Nephron (organoid): ENCODE results near the gene NHLH1.

ENCODE experiments used
- H3K27ac Mint-ChIP-seq, 3 experiments: 2 replicates each; pipeline ENCODE4 v1.8.0; 2020; ENCODE audit warnings: mixed read lengths in 3 of 3, mild to moderate bottlenecking in 2 of 3, moderate library complexity in 1 of 3
- H3K27me3 Mint-ChIP-seq: 2 replicates; pipeline ENCODE4 v1.8.0; 2021; ENCODE audit warnings: low read depth, mild to moderate bottlenecking, moderate library complexity, mixed read lengths
- H3K36me3 Mint-ChIP-seq: 2 replicates; pipeline ENCODE4 v1.8.0; 2020; ENCODE audit warnings: low read depth, mixed read lengths
- H3K4me1 Mint-ChIP-seq: 2 replicates; pipeline ENCODE4 v1.8.0; 2020; ENCODE audit warnings: mixed read lengths
- H3K4me3 Mint-ChIP-seq, 3 experiments: 2 replicates each; pipeline ENCODE4 v1.8.0; 2020; ENCODE audit warnings: mild to moderate bottlenecking in 3 of 3, mixed read lengths in 3 of 3, moderate library complexity in 2 of 3
- H3K9me3 Mint-ChIP-seq: 2 replicates; pipeline ENCODE4 v1.8.0; 2020; ENCODE audit warnings: mixed read lengths
- TF ChIP-seq, protein P1 (sequence below), 3 experiments: fragments of 200-600 bp; sonication (generic); IDR thresholded peaks; one replicate each; pipeline ENCODE4 v1.5.0; 2021; ENCODE audit warnings: antibody characterized with exemption in 3 of 3; ENCODE audit not compliant: unreplicated experiment in 3 of 3

Gene NHLH1

DNA sequence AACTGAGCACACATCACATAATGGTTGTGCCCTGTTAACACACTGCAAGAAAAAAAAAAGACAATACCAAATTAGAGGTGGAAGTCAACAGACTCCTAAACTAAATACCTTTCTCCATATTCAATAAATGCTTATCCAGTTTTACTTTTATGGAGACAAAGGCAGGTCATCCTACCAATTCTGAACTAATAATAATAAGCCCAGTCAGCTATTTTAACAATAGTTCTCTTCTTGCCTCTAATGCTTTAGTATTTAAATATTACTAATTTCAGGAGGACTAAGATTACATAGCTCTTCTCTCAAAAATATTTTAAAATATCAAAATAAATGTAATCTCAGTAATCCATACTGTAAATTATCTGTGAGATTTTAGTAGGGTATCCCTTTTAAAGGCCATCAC, 34.4 kb upstream of the NHLH1 start:
- H3K4me1 Mint-ChIP-seq, result peaks cover 6% of the 10 kb centered on the region
- no peak overlapping the region for H3K27ac Mint-ChIP-seq
- TF ChIP-seq, protein P1, sequence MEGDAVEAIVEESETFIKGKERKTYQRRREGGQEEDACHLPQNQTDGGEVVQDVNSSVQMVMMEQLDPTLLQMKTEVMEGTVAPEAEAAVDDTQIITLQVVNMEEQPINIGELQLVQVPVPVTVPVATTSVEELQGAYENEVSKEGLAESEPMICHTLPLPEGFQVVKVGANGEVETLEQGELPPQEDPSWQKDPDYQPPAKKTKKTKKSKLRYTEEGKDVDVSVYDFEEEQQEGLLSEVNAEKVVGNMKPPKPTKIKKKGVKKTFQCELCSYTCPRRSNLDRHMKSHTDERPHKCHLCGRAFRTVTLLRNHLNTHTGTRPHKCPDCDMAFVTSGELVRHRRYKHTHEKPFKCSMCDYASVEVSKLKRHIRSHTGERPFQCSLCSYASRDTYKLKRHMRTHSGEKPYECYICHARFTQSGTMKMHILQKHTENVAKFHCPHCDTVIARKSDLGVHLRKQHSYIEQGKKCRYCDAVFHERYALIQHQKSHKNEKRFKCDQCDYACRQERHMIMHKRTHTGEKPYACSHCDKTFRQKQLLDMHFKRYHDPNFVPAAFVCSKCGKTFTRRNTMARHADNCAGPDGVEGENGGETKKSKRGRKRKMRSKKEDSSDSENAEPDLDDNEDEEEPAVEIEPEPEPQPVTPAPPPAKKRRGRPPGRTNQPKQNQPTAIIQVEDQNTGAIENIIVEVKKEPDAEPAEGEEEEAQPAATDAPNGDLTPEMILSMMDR (IDR thresholded peaks at IDR 0.05; ENCODE audit: unreplicated experiment in 3 of 3), result no peak
- no peak overlapping the region for H3K4me3 Mint-ChIP-seq
- H3K9me3 Mint-ChIP-seq, result no peaks in the 10 kb centered on the region
- H3K36me3 Mint-ChIP-seq, result peaks cover 64% of the 10 kb centered on the region
- H3K27me3 Mint-ChIP-seq, result no peaks in the 10 kb centered on the region

DNA sequence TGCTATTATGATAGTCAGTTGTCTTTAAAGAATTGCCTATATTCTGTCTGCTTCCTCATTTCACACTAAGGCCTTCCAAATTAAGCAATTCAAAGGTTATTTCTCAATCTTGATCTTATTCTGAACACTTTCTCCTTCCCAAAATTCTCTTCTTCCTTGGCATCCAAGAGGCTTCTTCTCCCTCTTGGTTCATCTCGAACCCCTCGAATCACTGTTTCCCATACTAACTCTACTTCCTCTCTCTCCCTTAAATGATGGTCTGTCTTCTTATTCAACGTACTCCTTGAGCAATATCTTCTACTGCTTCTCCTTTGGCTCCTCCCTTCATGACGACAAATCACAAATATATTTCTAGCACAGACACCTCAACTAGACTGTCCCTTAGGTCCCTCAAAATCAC, 28.3 kb upstream of the NHLH1 start:
- H3K4me1 Mint-ChIP-seq, result peaks cover 28% of the 10 kb centered on the region

DNA sequence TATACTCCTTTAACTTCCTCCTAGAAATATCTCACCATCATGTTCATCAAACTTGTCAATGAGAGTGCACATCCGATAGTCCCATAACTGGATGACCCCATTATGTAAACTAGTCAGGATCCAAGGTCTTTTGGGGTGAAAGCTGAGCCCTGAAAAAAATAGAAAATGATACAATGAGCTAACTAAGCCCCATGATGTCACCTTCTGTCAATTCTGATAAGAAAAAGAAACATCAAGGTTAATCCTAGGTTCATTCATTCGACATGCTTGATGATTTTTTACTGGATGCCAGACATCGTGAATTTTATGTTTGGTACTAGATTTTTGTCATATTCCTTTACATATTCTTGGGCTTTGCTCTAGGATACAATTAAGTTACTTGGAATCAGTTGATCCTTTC, 26.7 kb upstream of the NHLH1 start:
- Mint-ChIP-seq H3K27me3 (no peaks in the 10 kb centered on the region), H3K27ac (peak overlapping the region in 1 of 3 experiments; percentile 10), H3K4me1 (peaks cover 38% of the 10 kb centered on the region), H3K9me3 (no peaks in the 10 kb centered on the region), H3K36me3 (peaks cover 38% of the 10 kb centered on the region), H3K4me3 (peak overlapping the region; percentile 24 to 100 (median 98))
- TF ChIP-seq, protein P1 (IDR thresholded peaks at IDR 0.05; ENCODE audit: unreplicated experiment in 3 of 3), result no peak

More for the DNA sequence above, 28.3 kb upstream of the NHLH1 start:
- Mint-ChIP-seq H3K4me3 (no peak overlapping the region), H3K36me3 (peaks cover 48% of the 10 kb centered on the region), H3K27me3 (no peaks in the 10 kb centered on the region), H3K9me3 (no peaks in the 10 kb centered on the region), H3K27ac (no peak overlapping the region)
- TF ChIP-seq, protein P1 (IDR thresholded peaks at IDR 0.05; ENCODE audit: unreplicated experiment in 3 of 3), result no peak

DNA sequence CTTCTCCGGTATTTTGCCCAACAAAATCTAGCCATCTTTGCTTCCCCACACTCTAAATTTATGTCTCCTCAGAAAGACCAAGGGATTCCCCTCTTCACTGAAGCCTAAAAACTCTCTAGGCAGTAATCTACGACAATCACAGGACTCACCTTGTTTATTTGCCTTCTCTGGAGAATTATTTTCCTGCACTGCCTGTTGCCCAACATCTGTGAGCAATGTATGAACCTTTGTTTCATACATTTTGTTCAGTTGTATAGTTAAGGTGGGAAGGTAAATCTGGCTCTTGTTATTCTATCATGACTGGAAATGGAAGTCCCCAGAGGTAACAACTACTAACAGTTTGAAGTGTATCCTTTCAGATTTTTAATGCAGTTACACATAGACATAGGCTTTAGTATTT, 26.0 kb upstream of the NHLH1 start:
- Mint-ChIP-seq H3K36me3 (peaks cover 35% of the 10 kb centered on the region), H3K4me3 (peak overlapping the region; percentile 98 to 100 (median 99)), H3K4me1 (peaks cover 38% of the 10 kb centered on the region), H3K27me3 (no peaks in the 10 kb centered on the region), H3K27ac (peak overlapping the region in 2 of 3 experiments; percentile 10), H3K9me3 (no peaks in the 10 kb centered on the region)
- TF ChIP-seq, protein P1 (IDR thresholded peaks at IDR 0.05; ENCODE audit: unreplicated experiment in 3 of 3), result no peak

DNA sequence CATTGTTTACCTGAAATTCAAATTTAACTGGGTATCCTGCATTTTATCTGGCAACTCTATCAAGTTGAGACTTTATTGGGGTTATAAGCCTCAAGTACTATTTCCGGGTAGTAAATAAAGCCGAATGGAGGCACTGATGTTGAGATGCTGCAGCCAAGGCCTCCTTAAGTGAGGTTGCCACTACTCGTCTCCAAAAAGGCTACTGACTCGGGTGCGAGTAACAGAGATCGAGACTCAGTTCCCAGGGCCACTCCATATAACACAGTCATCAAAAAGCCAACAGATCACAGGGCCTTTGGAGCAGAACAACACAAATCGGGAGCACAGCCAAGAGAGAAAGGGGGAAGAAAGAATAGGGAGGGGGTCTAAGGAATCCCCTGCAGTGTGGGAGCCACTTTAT, 24.3 kb upstream of the NHLH1 start:
- peak overlapping the region; percentile 98 to 100 (median 99) for H3K4me3 Mint-ChIP-seq
- peaks cover 30% of the 10 kb centered on the region for H3K36me3 Mint-ChIP-seq
- H3K4me1 Mint-ChIP-seq, result peaks cover 43% of the 10 kb centered on the region
- H3K27ac Mint-ChIP-seq, result peak overlapping the region; percentile 95 to 99 (median 97)
- H3K27me3 Mint-ChIP-seq, result no peaks in the 10 kb centered on the region
- TF ChIP-seq, protein P1 (IDR thresholded peaks at IDR 0.05; ENCODE audit: unreplicated experiment in 3 of 3), result no peak
- no peaks in the 10 kb centered on the region for H3K9me3 Mint-ChIP-seq
